Neuron (in vitro differentiated cells): Measurements from ENCODE around the gene CCL26.

Experiments
- H2AFZ ChIP-seq: one replicate; pipeline ENCODE4 v1.6.1; 2013; ENCODE audit warnings: low read depth, mild to moderate bottlenecking, inconsistent platforms, low read length, moderate library complexity
- H3K27me3 ChIP-seq: one replicate; pipeline ENCODE4 v1.6.1; 2013; ENCODE audit warnings: low read length; ENCODE audit not compliant: insufficient read depth
- H3K36me3 ChIP-seq: one replicate; pipeline ENCODE4 v1.6.1; 2013; ENCODE audit warnings: low read length; ENCODE audit not compliant: insufficient read depth
- H3K4me1 ChIP-seq: one replicate; pipeline ENCODE4 v1.6.1; 2013; ENCODE audit warnings: low read length; ENCODE audit not compliant: insufficient read depth
- H3K4me3 ChIP-seq: 2 replicates; pipeline ENCODE4 v1.5.1; 2013; ENCODE audit warnings: mild to moderate bottlenecking, low read length, moderate library complexity
- H3K9me3 ChIP-seq: one replicate; pipeline ENCODE4 v1.6.1; 2013; ENCODE audit warnings: low read length

The CCL26 gene

GRCh38 chr7:75772081-75773077 is at the start of gene CCL26:
TSS of gene CCL26 (minus strand) at chr7:75772211. CDS start at chr7:75772176, 35 bp downstream.
- Histone ChIP-seq H3K36me3 (no peaks in the 10 kb centered on the region), H3K4me3 (no peak within 1 kb of the TSS), H3K4me1 (no peaks in the 10 kb centered on the region), H3K27me3 (no peaks in the 10 kb centered on the region), H2AFZ (no peak within 1 kb of the TSS), H3K9me3 (no peaks in the 10 kb centered on the region)

- Histone ChIP-seq H3K36me3 (no peaks in the 10 kb centered on the region), H2AFZ (no peak overlapping the region), H3K4me1 (no peaks in the 10 kb centered on the region), H3K27me3 (no peaks in the 10 kb centered on the region), H3K9me3 (no peaks in the 10 kb centered on the region), H3K4me3 (no peak overlapping the region)
Measured at GRCh38 chr7:75820688-75821087, 48.7 kb upstream of the CCL26 start.

GRCh38 chr7:75819711-75820110 is 47.7 kb upstream of the CCL26 start:
- Histone ChIP-seq H3K4me3 (no peak overlapping the region), H3K27me3 (no peaks in the 10 kb centered on the region), H3K36me3 (no peaks in the 10 kb centered on the region), H2AFZ (no peak overlapping the region), H3K9me3 (no peaks in the 10 kb centered on the region), H3K4me1 (no peaks in the 10 kb centered on the region)

- H3K27me3 ChIP-seq = no peaks in the 10 kb centered on the region
- H2AFZ ChIP-seq = no peak overlapping the region
- H3K4me3 ChIP-seq = no peak overlapping the region
- no peaks in the 10 kb centered on the region for H3K9me3 ChIP-seq
- no peaks in the 10 kb centered on the region for H3K36me3 ChIP-seq
- H3K4me1 ChIP-seq = no peaks in the 10 kb centered on the region
Measured at GRCh38 chr7:75818472-75818871, 46.5 kb upstream of the CCL26 start.

- no peak overlapping the region for H2AFZ ChIP-seq
- no peaks in the 10 kb centered on the region for H3K4me1 ChIP-seq
- no peaks in the 10 kb centered on the region for H3K27me3 ChIP-seq
- no peaks in the 10 kb centered on the region for H3K9me3 ChIP-seq
- H3K4me3 ChIP-seq = no peak overlapping the region
- no peaks in the 10 kb centered on the region for H3K36me3 ChIP-seq
Measured at GRCh38 chr7:75817116-75817515, 45.1 kb upstream of the CCL26 start.

- Histone ChIP-seq H3K36me3 (no peaks in the 10 kb centered on the region), H3K4me1 (no peaks in the 10 kb centered on the region), H3K4me3 (no peak overlapping the region), H3K27me3 (no peaks in the 10 kb centered on the region), H2AFZ (no peak overlapping the region), H3K9me3 (no peaks in the 10 kb centered on the region)
Measured at GRCh38 chr7:75815418-75816064, 43.5 kb upstream of the CCL26 start.

- H3K4me3 ChIP-seq = no peak overlapping the region
- no peaks in the 10 kb centered on the region for H3K9me3 ChIP-seq
- no peaks in the 10 kb centered on the region for H3K36me3 ChIP-seq
- no peaks in the 10 kb centered on the region for H3K27me3 ChIP-seq
- no peak overlapping the region for H2AFZ ChIP-seq
- no peaks in the 10 kb centered on the region for H3K4me1 ChIP-seq
Measured at GRCh38 chr7:75814407-75814947, 42.5 kb upstream of the CCL26 start.

GRCh38 chr7:75813781-75814236 is 41.8 kb upstream of the CCL26 start, which contains the start of gene CCL24:
TSS of gene CCL24 (minus strand) at chr7:75813806. CDS start at chr7:75813715, 91 bp downstream.
- Histone ChIP-seq H3K36me3 (no peaks in the 10 kb centered on the region), H3K27me3 (no peaks in the 10 kb centered on the region), H3K4me3 (no peak within 1 kb of the TSS), H3K9me3 (no peaks in the 10 kb centered on the region), H2AFZ (no peak within 1 kb of the TSS), H3K4me1 (no peaks in the 10 kb centered on the region)

- H3K27me3 ChIP-seq = no peaks in the 10 kb centered on the region
- no peaks in the 10 kb centered on the region for H3K36me3 ChIP-seq
- H3K4me3 ChIP-seq = no peak overlapping the region
- H2AFZ ChIP-seq = no peak overlapping the region
- no peaks in the 10 kb centered on the region for H3K9me3 ChIP-seq
- H3K4me1 ChIP-seq = no peaks in the 10 kb centered on the region
Measured at GRCh38 chr7:75813084-75813483, 41.1 kb upstream of the CCL26 start.

- Histone ChIP-seq H3K4me3 (no peak overlapping the region), H3K4me1 (no peaks in the 10 kb centered on the region), H3K9me3 (peaks cover 1% of the 10 kb centered on the region), H3K36me3 (no peaks in the 10 kb centered on the region), H3K27me3 (no peaks in the 10 kb centered on the region), H2AFZ (no peak overlapping the region)
Measured at GRCh38 chr7:75811894-75812678, 40.1 kb upstream of the CCL26 start.

- H3K36me3 ChIP-seq = no peaks in the 10 kb centered on the region
- no peaks in the 10 kb centered on the region for H3K27me3 ChIP-seq
- no peaks in the 10 kb centered on the region for H3K4me1 ChIP-seq
- H3K4me3 ChIP-seq = no peak overlapping the region
- H3K9me3 ChIP-seq = peaks cover 7% of the 10 kb centered on the region
- no peak overlapping the region for H2AFZ ChIP-seq
Measured at GRCh38 chr7:75809396-75809795, 37.4 kb upstream of the CCL26 start.

- no peaks in the 10 kb centered on the region for H3K36me3 ChIP-seq
- H3K4me3 ChIP-seq = no peak overlapping the region
- peaks cover 7% of the 10 kb centered on the region for H3K9me3 ChIP-seq
- H2AFZ ChIP-seq = no peak overlapping the region
- no peaks in the 10 kb centered on the region for H3K27me3 ChIP-seq
- H3K4me1 ChIP-seq = no peaks in the 10 kb centered on the region
Measured at GRCh38 chr7:75808106-75808505, 36.1 kb upstream of the CCL26 start.
